BLaER1 treated with 17β-estradiol and CSF1 and Interleukin-3, amounts not matched to agents 10 nM and 100 nM (cell line): ENCODE data around the gene LHX3.
"Not testable (repeated sequence)": the region's sequence is repeated elsewhere in the genome, so short reads cannot be mapped to it uniquely, and the experiment has no call there.

Experiments used
- H3K27ac ChIP-seq, 11 experiments: shearing (Covaris generic); formaldehyde crosslinking; 2 replicates each; pipeline ENCODE4 v1.8.1; 2022
- H3K27me3 ChIP-seq, 11 experiments: shearing (Covaris generic); formaldehyde crosslinking; 2 replicates each; pipeline ENCODE4 v1.8.1; 2022
- H3K36me3 ChIP-seq, 11 experiments: shearing (Covaris generic); formaldehyde crosslinking; 2 replicates each; pipeline ENCODE4 v1.8.1; 2022
- H3K4me1 ChIP-seq, 10 experiments: shearing (Covaris generic); formaldehyde crosslinking; 2 replicates each; pipeline ENCODE4 v1.8.1; 2022
- H3K4me2 ChIP-seq, 11 experiments: shearing (Covaris generic); formaldehyde crosslinking; 2 replicates each; pipeline ENCODE4 v1.8.1; 2022
- H3K4me3 ChIP-seq, 10 experiments: shearing (Covaris generic); formaldehyde crosslinking; 2 replicates each; pipeline ENCODE4 v1.8.1; 2022
- H3K9ac ChIP-seq, 11 experiments: shearing (Covaris generic); formaldehyde crosslinking; 2 replicates each; pipeline ENCODE4 v1.8.1; 2022
- H3K9me3 ChIP-seq, 11 experiments: shearing (Covaris generic); formaldehyde crosslinking; replicated peaks in 1 of 11; 2 replicates each; pipeline ENCODE4 v1.8.1; 2022
- H4K20me1 ChIP-seq, 11 experiments: shearing (Covaris generic); formaldehyde crosslinking; 2 replicates each; pipeline ENCODE4 v1.8.1; 2022
- Cebpa-rat ChIP-seq, 11 experiments: shearing (Covaris generic); IDR thresholded peaks; 2 replicates each; pipeline ENCODE4 v1.8.1; 2022

LHX3 gene

GRCh38 chr9:136156209-136157120 lies 48.5 kb downstream of the LHX3 start:
- H3K36me3 ChIP-seq: no peaks in the 10 kb centered on the region
- no peak for TF ChIP-seq Cebpa-rat (IDR thresholded peaks at IDR 0.05)
- H3K4me3 ChIP-seq: no peak overlapping the region
- peaks cover 0 to 7% (median 0%) of the 10 kb centered on the region in 11 experiments; a peak in 1 of 22 replicates for H3K27me3 ChIP-seq
- no peak overlapping the region for H3K27ac ChIP-seq
- H4K20me1 ChIP-seq: peaks cover 0 to 21% (median 0%) of the 10 kb centered on the region in 11 experiments; a peak in 2 of 22 replicates
- H3K9me3 ChIP-seq: no peaks in the 10 kb centered on the region
- H3K4me2 ChIP-seq: peak overlapping the region in 1 of 11 experiments; percentile 52; a peak in 2 of 22 replicates
- H3K4me1 ChIP-seq: peaks cover 0 to 35% (median 23%) of the 10 kb centered on the region in 10 experiments; a peak in 13 of 20 replicates
- no peak overlapping the region for H3K9ac ChIP-seq

GRCh38 chr9:136155576-136155975 lies 49.4 kb downstream of the LHX3 start:
- no peaks in the 10 kb centered on the region for H3K9me3 ChIP-seq
- peaks cover 0 to 34% (median 18%) of the 10 kb centered on the region in 10 experiments; a peak in 13 of 20 replicates for H3K4me1 ChIP-seq
- TF ChIP-seq Cebpa-rat (IDR thresholded peaks at IDR 0.05): no peak
- H3K36me3 ChIP-seq: no peaks in the 10 kb centered on the region
- peaks cover 0 to 21% (median 0%) of the 10 kb centered on the region in 11 experiments; a peak in 3 of 22 replicates for H4K20me1 ChIP-seq
- H3K27me3 ChIP-seq: peaks cover 0 to 7% (median 0%) of the 10 kb centered on the region in 11 experiments; a peak in 1 of 22 replicates
- no peak overlapping the region for H3K4me3 ChIP-seq
- H3K27ac ChIP-seq: no peak overlapping the region
- H3K9ac ChIP-seq: no peak overlapping the region
- H3K4me2 ChIP-seq: no peak overlapping the region

DNA sequence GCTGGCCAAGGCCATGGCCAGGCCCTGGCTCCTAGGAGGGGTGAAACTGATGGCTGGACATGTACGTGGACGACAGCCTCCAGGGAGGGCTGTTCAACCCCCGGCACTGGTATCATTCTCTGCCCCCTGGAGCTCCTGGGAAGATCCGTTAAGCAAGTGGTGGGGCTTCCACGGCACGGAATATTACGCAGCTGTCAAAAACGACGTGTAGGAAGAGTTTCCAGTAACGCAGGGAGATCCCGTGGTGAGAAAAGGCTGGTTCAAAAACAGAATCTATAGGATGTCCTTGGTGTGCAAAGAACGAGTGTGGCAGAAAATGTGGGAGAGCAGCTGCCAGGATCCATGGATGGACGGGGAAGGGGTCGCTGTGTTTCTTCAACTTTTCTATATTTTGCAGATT lies 50.0 kb downstream of the LHX3 start:
- no peak for TF ChIP-seq Cebpa-rat (IDR thresholded peaks at IDR 0.05)
- H3K27me3 ChIP-seq: peaks cover 0 to 7% (median 0%) of the 10 kb centered on the region in 11 experiments; a peak in 1 of 22 replicates
- peaks cover 0 to 21% (median 0%) of the 10 kb centered on the region in 11 experiments; a peak in 3 of 22 replicates for H4K20me1 ChIP-seq
- H3K9me3 ChIP-seq: no peaks in the 10 kb centered on the region
- H3K4me2 ChIP-seq: no peak overlapping the region
- no peak overlapping the region for H3K9ac ChIP-seq
- peaks cover 0 to 27% (median 12%) of the 10 kb centered on the region in 10 experiments; a peak in 13 of 20 replicates for H3K4me1 ChIP-seq
- H3K27ac ChIP-seq: no peak overlapping the region
- no peak overlapping the region for H3K4me3 ChIP-seq
- H3K36me3 ChIP-seq: no peaks in the 10 kb centered on the region

DNA sequence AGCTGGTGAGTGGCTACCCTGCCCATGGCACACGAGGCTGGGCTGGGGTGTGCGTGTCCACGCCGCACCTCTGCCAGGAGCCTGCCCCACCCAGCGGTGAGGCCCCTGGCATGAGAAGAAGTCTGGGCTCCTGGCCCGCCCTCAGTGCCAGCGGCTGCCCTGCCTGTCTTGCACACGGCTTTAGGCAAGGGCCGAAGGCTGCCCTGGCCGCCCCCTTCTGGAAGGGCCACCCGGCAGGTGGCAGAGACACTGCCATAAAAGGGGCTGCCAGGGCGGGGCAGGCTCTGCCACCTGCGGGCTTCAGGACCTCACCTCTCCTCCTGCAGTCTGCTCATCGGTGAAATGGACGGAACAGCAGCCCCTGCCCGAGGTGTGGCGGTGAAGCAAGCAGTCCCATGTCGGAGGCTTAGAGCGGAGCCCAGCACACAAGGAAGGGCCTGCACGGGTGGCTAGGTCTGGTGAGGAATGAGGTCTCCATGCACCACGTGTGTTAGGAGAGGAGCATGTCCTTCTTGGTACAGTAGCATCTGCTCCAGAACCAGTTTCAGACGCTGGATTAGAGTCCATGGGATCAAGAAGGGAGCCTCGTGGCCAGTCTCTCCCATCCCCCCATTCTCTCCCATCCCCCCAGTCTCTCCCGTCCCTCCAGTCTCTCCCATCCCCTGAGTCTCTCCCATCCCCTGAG lies 51.4 kb downstream of the LHX3 start:
- Histone ChIP-seq H3K9ac (no peak overlapping the region), H3K4me2 (no peak overlapping the region), H3K27ac (no peak overlapping the region), H3K4me3 (no peak overlapping the region), H3K27me3 (peaks cover 0 to 7% (median 0%) of the 10 kb centered on the region in 11 experiments; a peak in 1 of 22 replicates), H3K9me3 (no peaks in the 10 kb centered on the region), H3K36me3 (no peaks in the 10 kb centered on the region), H4K20me1 (peaks cover 0 to 19% (median 0%) of the 10 kb centered on the region in 11 experiments; a peak in 3 of 22 replicates), H3K4me1 (peaks cover 0 to 26% (median 12%) of the 10 kb centered on the region in 10 experiments; a peak in 13 of 20 replicates)
- TF ChIP-seq Cebpa-rat (IDR thresholded peaks at IDR 0.05): no peak

GRCh38 chr9:136152931-136153330 lies 52.0 kb downstream of the LHX3 start:
- no peaks in the 10 kb centered on the region for H3K9me3 ChIP-seq
- no peak for TF ChIP-seq Cebpa-rat (IDR thresholded peaks at IDR 0.05)
- H3K36me3 ChIP-seq: no peaks in the 10 kb centered on the region
- peaks cover 0 to 24% (median 10%) of the 10 kb centered on the region in 10 experiments; a peak in 13 of 20 replicates for H3K4me1 ChIP-seq
- H3K4me3 ChIP-seq: no peak overlapping the region
- H3K4me2 ChIP-seq: no peak overlapping the region
- H3K9ac ChIP-seq: 0 out of 22 replicates have a peak overlapping the region, but pooled peaks of 1 of the 11 experiments have one; percentile 2
- peaks cover 0 to 13% (median 0%) of the 10 kb centered on the region in 11 experiments; a peak in 3 of 22 replicates for H4K20me1 ChIP-seq
- peaks cover 0 to 7% (median 0%) of the 10 kb centered on the region in 11 experiments; a peak in 1 of 22 replicates for H3K27me3 ChIP-seq
- no peak overlapping the region for H3K27ac ChIP-seq

GRCh38 chr9:136152543-136152866 lies 52.4 kb downstream of the LHX3 start:
- 0 out of 22 replicates have a peak overlapping the region, but pooled peaks of 2 of the 11 experiments have one; percentile 2 to 35 for H3K9ac ChIP-seq
- no peaks in the 10 kb centered on the region for H3K36me3 ChIP-seq
- no peak overlapping the region for H3K27ac ChIP-seq
- H3K9me3 ChIP-seq: no peaks in the 10 kb centered on the region
- peaks cover 0 to 13% (median 0%) of the 10 kb centered on the region in 11 experiments; a peak in 3 of 22 replicates for H4K20me1 ChIP-seq
- H3K4me1 ChIP-seq: peaks cover 0 to 21% (median 6%) of the 10 kb centered on the region in 10 experiments; a peak in 13 of 20 replicates
- H3K27me3 ChIP-seq: peaks cover 0 to 7% (median 0%) of the 10 kb centered on the region in 11 experiments; a peak in 1 of 22 replicates
- no peak overlapping the region for H3K4me3 ChIP-seq
- no peak for TF ChIP-seq Cebpa-rat (IDR thresholded peaks at IDR 0.05)
- H3K4me2 ChIP-seq: no peak overlapping the region

- H3K4me1 ChIP-seq: peaks cover 0 to 16% (median 1%) of the 10 kb centered on the region in 10 experiments; a peak in 9 of 20 replicates
- peaks cover 0 to 7% (median 0%) of the 10 kb centered on the region in 11 experiments; a peak in 1 of 22 replicates for H3K27me3 ChIP-seq
- no peak overlapping the region for H3K27ac ChIP-seq
- H3K9ac ChIP-seq: 0 out of 22 replicates have a peak overlapping the region, but pooled peaks of 1 of the 11 experiments have one; percentile 2
- H3K36me3 ChIP-seq: no peaks in the 10 kb centered on the region
- H3K9me3 ChIP-seq: no peaks in the 10 kb centered on the region
- H3K4me2 ChIP-seq: no peak overlapping the region
- no peak overlapping the region for H3K4me3 ChIP-seq
- peaks cover 0 to 13% (median 0%) of the 10 kb centered on the region in 11 experiments; a peak in 2 of 22 replicates for H4K20me1 ChIP-seq
- TF ChIP-seq Cebpa-rat (IDR thresholded peaks at IDR 0.05): no peak
Observed at GRCh38 chr9:136151848-136152542, 52.9 kb downstream of the LHX3 start.

DNA sequence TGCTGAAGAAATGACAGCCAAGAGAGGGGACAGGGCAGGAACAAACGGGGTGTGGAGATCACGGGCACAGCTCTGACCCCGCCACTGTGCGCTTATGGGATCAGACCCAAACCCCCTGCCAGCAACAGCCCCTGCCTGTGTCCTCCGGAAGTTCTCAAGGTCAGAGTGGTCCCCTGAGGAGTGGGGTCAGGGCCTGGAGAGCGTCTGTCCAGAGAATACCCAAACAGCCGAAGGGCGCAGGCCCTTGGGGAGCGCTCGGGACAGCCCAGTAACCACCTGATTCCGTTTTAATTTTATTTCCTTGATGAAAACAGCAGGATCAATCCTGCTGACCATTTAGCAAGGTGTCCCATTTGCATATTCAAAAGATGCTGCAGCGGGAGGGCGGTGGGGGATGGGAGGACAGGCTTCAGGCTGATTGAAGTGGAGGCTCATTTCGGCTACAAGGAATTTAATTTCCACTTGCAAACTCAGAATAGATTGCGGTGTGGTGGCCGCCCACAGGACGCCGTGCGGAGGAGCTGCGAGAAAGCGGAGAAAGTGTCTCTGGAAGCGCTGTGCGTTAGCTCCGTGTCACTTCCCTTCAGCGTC lies 53.6 kb downstream of the LHX3 start:
- no peaks in the 10 kb centered on the region for H3K9me3 ChIP-seq
- no peak overlapping the region for H3K4me3 ChIP-seq
- H3K36me3 ChIP-seq: no peaks in the 10 kb centered on the region
- no peak overlapping the region for H3K4me2 ChIP-seq
- H3K27me3 ChIP-seq: 0 out of 22 replicates have a peak, but pooled peaks cover 0 to under 1% (median 0%) of the 10 kb centered on the region in 11 experiments
- no peak overlapping the region for H3K27ac ChIP-seq
- H3K9ac ChIP-seq: no peak overlapping the region
- no peak for TF ChIP-seq Cebpa-rat (IDR thresholded peaks at IDR 0.05)
- H3K4me1 ChIP-seq: peaks cover 0 to 14% (median 0%) of the 10 kb centered on the region in 10 experiments; a peak in 4 of 20 replicates
- H4K20me1 ChIP-seq: peaks cover 0 to 13% (median 0%) of the 10 kb centered on the region in 11 experiments; a peak in 2 of 22 replicates

DNA sequence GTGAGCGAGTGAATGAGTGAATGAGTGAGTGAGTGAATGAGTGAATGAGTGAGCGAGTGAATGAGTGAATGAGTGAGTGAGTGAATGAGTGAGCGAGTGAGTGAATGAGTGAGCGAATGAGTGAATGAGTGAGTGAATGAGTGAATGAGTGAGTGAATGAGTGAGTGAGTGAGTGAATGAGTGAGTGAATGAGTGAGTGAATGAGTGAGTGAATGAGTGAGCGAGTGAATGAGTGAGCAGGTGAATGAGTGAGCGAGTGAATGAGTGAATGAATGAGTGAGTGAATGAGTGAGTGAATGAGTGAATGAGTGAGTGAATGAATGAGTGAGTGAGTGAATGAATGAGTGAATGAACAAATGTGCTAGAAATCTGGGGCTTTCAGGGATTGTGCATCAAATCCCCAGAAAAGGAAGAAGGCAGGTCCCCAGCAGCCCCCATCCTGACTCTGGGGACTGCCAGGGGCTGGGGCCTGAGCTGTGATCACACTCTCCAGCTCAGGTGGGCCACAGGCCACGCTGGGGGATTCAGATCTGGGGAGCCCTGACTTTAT lies 54.2 kb downstream of the LHX3 start:
- not testable (repeated sequence) for H3K36me3 ChIP-seq, H3K27ac ChIP-seq, H3K4me2 ChIP-seq, H3K9ac ChIP-seq, H3K27me3 ChIP-seq, H3K4me3 ChIP-seq, H3K9me3 ChIP-seq
- Histone ChIP-seq H3K4me1 (peaks cover 0 to 14% (median 0%) of the 10 kb centered on the region in 10 experiments; a peak in 4 of 20 replicates), H4K20me1 (peaks cover 0 to 13% (median 0%) of the 10 kb centered on the region in 11 experiments; a peak in 2 of 22 replicates)
